Peyer's patch (tissue), 4 donors: ENCODE results near the gene APOL2.

Experiments used
- CTCF ChIP-seq, 6 experiments: fragments of 450-650 bp in 4 of 6; fragments of 200-600 bp in 2 of 6; sonication (generic) in 1 of 6; IDR thresholded peaks; one replicate each; pipeline ENCODE4 v1.5.1; 2017 to 2019; ENCODE audit warnings: antibody characterized with exemption in 6 of 6, mild to moderate bottlenecking in 3 of 6, moderate library complexity in 1 of 6
- POLR2A ChIP-seq, 2 donors: fragments of 450-650 bp; IDR thresholded peaks; one replicate each; pipeline ENCODE4 v1.5.1; 2017; ENCODE audit warnings: antibody characterized with exemption in 2 of 2, mild to moderate bottlenecking in 2 of 2, moderate library complexity in 2 of 2

- no peak for TF ChIP-seq CTCF (IDR thresholded peaks at IDR 0.05)
- TF ChIP-seq POLR2A (IDR thresholded peaks at IDR 0.05) = no peak
Measured at GRCh38 chr22:36210224-36210623, 29.1 kb downstream of the APOL2 start.
